Activated naive CD4-positive, alpha-beta T cell treated with anti-CD3 and anti-CD28 coated beads for 36 hours (primary cell): ENCODE data around the gene UBAP2L. TPM values are rescaled to one million over a fixed set of nuclear protein-coding genes. Genes with fewer than 3 reads are reported as not detected.

Source experiments
- CTCF ChIA-PET: fragments of 350-600 bp; sonication (Branson Sonifier 250); formaldehyde crosslinking; loops from one replicate; lab custom pipeline; 2021; ENCODE audit warnings: antibody characterized with exemption; lab: Charles Lee
- DNase-seq: peaks from one replicate; pipeline ENCODE4 v3.0.0-alpha.2; 2020
- H3K27ac Mint-ChIP-seq: one replicate; pipeline ENCODE4 v1.8.0; 2021; ENCODE audit warnings: mild to moderate bottlenecking, mixed read lengths
- H3K27me3 Mint-ChIP-seq: one replicate; pipeline ENCODE4 v1.8.0; 2021; ENCODE audit warnings: low read depth, mixed read lengths
- H3K36me3 Mint-ChIP-seq: one replicate; pipeline ENCODE4 v1.8.0; 2021; ENCODE audit warnings: low read depth, mixed read lengths
- H3K4me1 Mint-ChIP-seq: one replicate; pipeline ENCODE4 v1.8.0; 2021; ENCODE audit warnings: low read depth, mixed read lengths
- H3K4me3 Mint-ChIP-seq: one replicate; pipeline ENCODE4 v1.8.0; 2021; ENCODE audit warnings: mild to moderate bottlenecking, moderate library complexity, mixed read lengths
- H3K9me3 Mint-ChIP-seq: one replicate; pipeline ENCODE4 v1.8.0; 2021; ENCODE audit warnings: mixed read lengths
- intact Hi-C: fragments of 100-400 bp; cut with micrococcal nuclease; formaldehyde crosslinking; loops from one replicate; pipeline ENCODE4 v1.15.1; 2023
- total RNA-seq, 2 experiments: library from RNA; stranded (reverse); gene quantifications; one replicate each; pipeline ENCODE4 v1.2.3, GENCODE V29; 2021

UBAP2L gene
- total RNA-seq, result 100 to 1,000 TPM; 154 to 164 TPM

DNA sequence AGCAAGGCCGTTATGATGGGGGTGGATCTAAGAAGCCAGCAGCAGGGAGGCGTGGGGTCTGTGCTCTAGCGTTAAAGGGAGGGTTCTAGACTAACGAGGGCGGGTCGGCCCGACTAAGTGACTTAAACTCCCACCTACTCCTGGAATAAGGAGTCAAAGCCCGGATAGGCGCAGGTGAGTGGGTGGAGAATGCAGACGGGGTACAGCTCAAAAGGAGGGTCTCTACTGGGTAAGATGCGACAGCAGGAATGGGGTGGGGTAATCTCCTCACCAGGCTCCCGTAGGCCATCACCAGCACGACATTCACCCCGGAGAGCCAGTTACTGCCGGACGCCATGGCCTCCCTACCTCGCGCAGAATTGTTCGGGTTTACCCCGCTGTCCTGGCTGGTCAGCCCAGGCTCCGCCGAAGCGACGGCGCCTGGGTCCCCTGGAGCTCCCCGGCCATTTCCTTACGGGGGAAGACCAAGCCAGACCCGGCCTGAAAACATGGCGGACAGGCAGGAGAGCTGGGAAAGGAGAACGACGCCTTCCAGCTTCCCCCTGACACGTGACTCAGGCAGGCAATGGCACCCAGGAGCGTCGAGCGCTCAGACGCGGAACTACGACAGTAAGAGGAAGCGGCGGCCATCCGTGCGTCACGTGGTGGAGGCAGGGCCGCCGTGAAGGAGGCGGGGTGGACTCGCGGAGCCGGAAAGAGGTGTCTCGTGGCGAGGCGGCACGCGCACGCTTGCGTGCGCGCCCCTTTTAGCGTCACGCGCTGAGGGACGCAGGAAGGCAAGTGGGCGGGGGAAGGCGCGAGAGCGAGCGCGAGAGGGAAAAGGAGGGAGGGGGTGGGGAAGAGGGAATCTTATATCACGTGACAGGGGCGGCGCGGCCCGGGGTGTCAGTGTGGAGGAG lies at the start of gene UBAP2L:
Gene UBAP2L (plus strand): TSS at position 885 of the 899 bp plus-strand sequence. CDS start 4,169 bp downstream, outside the sequence.
- no peaks in the 10 kb centered on the region for H3K27me3 Mint-ChIP-seq
- H3K4me3 Mint-ChIP-seq, result peak within 1 kb of the TSS; percentile 96
- intact Hi-C loops, result loop anchor here (1.0 to 2.0 kb wide), 10 partner anchors 38 to 438 kb away; partner anchors contain the start of genes HAX1, RPS27 and SLC39A1
- peaks cover 6% of the 10 kb centered on the region for H3K9me3 Mint-ChIP-seq
- peak; percentile 99 for DNase-seq
- H3K4me1 Mint-ChIP-seq, result peaks cover 72% of the 10 kb centered on the region
- CTCF ChIA-PET, result interaction anchor here (0.6 to 1.0 kb wide), 6 partner anchors 10 to 515 kb away, joined by 3 to 4 read pairs (median 3); no protein-coding TSS in a partner anchor
- H3K36me3 Mint-ChIP-seq, result peaks cover 55% of the 10 kb centered on the region
- peak within 1 kb of the TSS; percentile 98 for H3K27ac Mint-ChIP-seq

GRCh38 chr1:154171223-154171583 lies 49.6 kb upstream of the UBAP2L start:
- no peaks in the 10 kb centered on the region for H3K27me3 Mint-ChIP-seq
- H3K9me3 Mint-ChIP-seq, result no peaks in the 10 kb centered on the region
- H3K4me1 Mint-ChIP-seq, result peaks cover 51% of the 10 kb centered on the region
- CTCF ChIA-PET, result interaction anchor here (0.8 to 1.5 kb wide), 3 partner anchors 12 to 28 kb away, joined by 3 read pairs; no protein-coding TSS in a partner anchor
- intact Hi-C loops, result loop anchor here (1.0 kb wide), 1 partner anchor 11 kb away; no protein-coding TSS in a partner anchor
- DNase-seq, result no peak
- peaks cover 67% of the 10 kb centered on the region for H3K36me3 Mint-ChIP-seq
- no peak overlapping the region for H3K4me3 Mint-ChIP-seq
- peak overlapping the region; percentile 80 for H3K27ac Mint-ChIP-seq

GRCh38 chr1:154171880-154172279 lies 48.9 kb upstream of the UBAP2L start:
- intact Hi-C loops, result loop anchor here (1.0 kb wide), 1 partner anchor 10 kb away; no protein-coding TSS in a partner anchor
- H3K4me3 Mint-ChIP-seq, result no peak overlapping the region
- H3K27ac Mint-ChIP-seq, result peak overlapping the region; percentile 62
- peaks cover 56% of the 10 kb centered on the region for H3K4me1 Mint-ChIP-seq
- CTCF ChIA-PET, result interaction anchor here (0.5 to 1.5 kb wide), 2 partner anchors 27 to 108 kb away, joined by 3 read pairs; no protein-coding TSS in a partner anchor
- DNase-seq, result no peak
- H3K9me3 Mint-ChIP-seq, result no peaks in the 10 kb centered on the region
- no peaks in the 10 kb centered on the region for H3K27me3 Mint-ChIP-seq
- H3K36me3 Mint-ChIP-seq, result peaks cover 66% of the 10 kb centered on the region

DNA sequence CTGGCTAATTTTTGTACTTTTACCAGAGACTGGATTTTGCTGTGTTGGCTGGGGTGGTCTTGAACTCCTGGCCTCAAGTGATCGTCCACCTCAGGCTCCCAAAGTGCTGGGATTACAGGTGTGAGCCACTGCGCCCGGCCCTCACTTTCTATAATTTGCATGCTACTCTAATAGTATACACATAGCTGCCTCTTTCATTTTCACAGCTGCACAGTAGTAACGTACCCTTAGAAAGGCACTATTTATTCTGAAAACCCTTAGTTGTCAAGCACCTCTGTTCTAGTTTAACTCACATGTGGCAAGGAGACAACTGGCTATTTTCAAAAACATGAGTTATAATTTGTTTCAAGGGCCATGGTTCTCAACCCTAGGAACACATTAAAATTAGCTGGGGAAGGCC lies 46.1 kb upstream of the UBAP2L start:
- intact Hi-C loops, result no loop called here
- no peak overlapping the region for H3K27ac Mint-ChIP-seq
- CTCF ChIA-PET, result no interaction called here
- no peaks in the 10 kb centered on the region for H3K27me3 Mint-ChIP-seq
- no peaks in the 10 kb centered on the region for H3K9me3 Mint-ChIP-seq
- peaks cover 66% of the 10 kb centered on the region for H3K36me3 Mint-ChIP-seq
- no peak overlapping the region for H3K4me3 Mint-ChIP-seq
- DNase-seq, result no peak
- H3K4me1 Mint-ChIP-seq, result peaks cover 77% of the 10 kb centered on the region

DNA sequence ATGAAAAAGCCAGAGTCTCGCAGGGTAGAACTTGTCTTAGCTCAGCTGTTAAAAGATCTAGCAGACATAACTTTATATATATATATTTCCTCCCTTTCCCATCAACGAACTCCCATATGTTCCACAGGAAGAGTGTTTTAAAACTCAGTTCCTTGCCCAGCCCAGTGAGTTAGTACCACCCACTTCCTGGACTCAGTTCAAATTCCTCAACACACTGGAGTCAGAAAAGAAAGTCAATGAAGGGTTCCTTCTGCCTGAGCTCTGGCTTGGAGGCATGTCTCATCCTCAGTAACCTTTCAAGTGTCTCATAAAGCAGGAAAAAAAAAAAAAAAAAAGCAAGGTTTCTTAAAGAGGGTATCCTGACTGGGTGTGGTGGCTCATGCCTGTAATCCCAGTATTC lies 44.4 kb upstream of the UBAP2L start:
- Mint-ChIP-seq H3K27ac (peak overlapping the region; percentile 52), H3K4me1 (peaks cover 76% of the 10 kb centered on the region), H3K27me3 (no peaks in the 10 kb centered on the region), H3K36me3 (peaks cover 63% of the 10 kb centered on the region), H3K4me3 (no peak overlapping the region), H3K9me3 (no peaks in the 10 kb centered on the region)
- CTCF ChIA-PET, result interaction anchor here (0.6 to 1.1 kb wide), 3 partner anchors 15 to 1167 kb away, joined by 3 to 4 read pairs (median 3); no protein-coding TSS in a partner anchor
- DNase-seq, result no peak
- intact Hi-C loops, result no loop called here

GRCh38 chr1:154178013-154178412 lies 42.7 kb upstream of the UBAP2L start:
- H3K27ac Mint-ChIP-seq, result peak overlapping the region; percentile 90

GRCh38 chr1:154178911-154179811 lies 41.6 kb upstream of the UBAP2L start:
- Mint-ChIP-seq H3K27me3 (no peaks in the 10 kb centered on the region), H3K36me3 (peaks cover 59% of the 10 kb centered on the region), H3K4me3 (peak overlapping the region; percentile 25), H3K27ac (peak overlapping the region; percentile 90), H3K9me3 (no peaks in the 10 kb centered on the region), H3K4me1 (peaks cover 63% of the 10 kb centered on the region)
- CTCF ChIA-PET, result interaction anchor here (0.6 to 1.5 kb wide), 4 partner anchors 19 to 105 kb away, joined by 3 to 5 read pairs (median 4); no protein-coding TSS in a partner anchor
- intact Hi-C loops, result no loop called here
- DNase-seq, result no peak

More at GRCh38 chr1:154178013-154178412, 42.7 kb upstream of the UBAP2L start:
- peaks cover 59% of the 10 kb centered on the region for H3K36me3 Mint-ChIP-seq
- H3K4me1 Mint-ChIP-seq, result peaks cover 64% of the 10 kb centered on the region
- peak; percentile 36 for DNase-seq
- CTCF ChIA-PET, result interaction anchor here (1.2 to 1.5 kb wide), 2 partner anchors 18 to 23 kb away, joined by 3 to 5 read pairs; no protein-coding TSS in a partner anchor
- intact Hi-C loops, result no loop called here
- no peaks in the 10 kb centered on the region for H3K9me3 Mint-ChIP-seq
- H3K4me3 Mint-ChIP-seq, result peak overlapping the region; percentile 45
- H3K27me3 Mint-ChIP-seq, result no peaks in the 10 kb centered on the region

DNA sequence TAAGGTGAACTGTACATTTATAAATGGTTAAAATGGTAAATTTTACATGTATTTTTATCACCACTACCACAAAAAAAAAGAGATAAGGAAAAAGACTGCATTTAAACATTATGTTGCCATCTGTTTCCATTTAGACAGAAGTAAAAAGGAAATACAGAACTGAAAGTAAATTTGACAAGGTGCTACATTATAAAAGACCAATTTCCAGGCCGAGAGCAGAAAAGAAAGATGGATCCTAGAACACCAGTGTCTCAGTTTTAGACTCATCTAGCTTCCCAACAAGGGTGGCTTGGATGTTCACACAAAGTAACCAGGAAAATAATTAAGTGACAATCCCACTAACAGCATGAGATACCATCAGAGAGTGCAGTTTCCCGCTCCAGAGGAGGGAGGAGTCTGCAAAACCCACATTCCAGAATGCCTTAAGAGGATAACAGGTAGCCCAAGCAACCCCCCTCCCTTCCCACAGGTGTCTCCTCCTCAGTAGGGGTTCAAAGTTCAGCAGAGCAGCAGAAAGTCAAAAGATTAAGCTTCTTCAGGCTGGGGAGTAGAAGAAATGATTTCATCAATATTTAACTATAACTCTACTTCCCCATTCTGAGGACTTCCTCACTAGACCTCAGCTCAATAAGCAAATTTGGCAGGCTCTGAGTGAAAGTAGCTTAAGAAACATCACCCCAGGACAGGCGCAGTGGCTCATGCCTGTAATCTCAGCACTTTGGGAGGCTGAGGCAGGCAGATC lies 40.6 kb upstream of the UBAP2L start:
- peak overlapping the region; percentile 90 for H3K27ac Mint-ChIP-seq
- H3K4me1 Mint-ChIP-seq, result peaks cover 63% of the 10 kb centered on the region
- CTCF ChIA-PET, result interaction anchor here (0.6 to 1.8 kb wide), 3 partner anchors 19 to 104 kb away, joined by 4 to 5 read pairs (median 4); no protein-coding TSS in a partner anchor
- no peaks in the 10 kb centered on the region for H3K9me3 Mint-ChIP-seq
- no peaks in the 10 kb centered on the region for H3K27me3 Mint-ChIP-seq
- intact Hi-C loops, result loop anchor here (5.0 kb wide), 2 partner anchors 33 to 377 kb away; partner anchors contain the start of gene UBE2Q1
- DNase-seq, result peak; percentile 16
- H3K4me3 Mint-ChIP-seq, result peak overlapping the region; percentile 61
- H3K36me3 Mint-ChIP-seq, result peaks cover 55% of the 10 kb centered on the region

GRCh38 chr1:154181944-154182343 lies 38.8 kb upstream of the UBAP2L start:
- H3K36me3 Mint-ChIP-seq, result peaks cover 44% of the 10 kb centered on the region
- no peaks in the 10 kb centered on the region for H3K27me3 Mint-ChIP-seq
- intact Hi-C loops, result loop anchor here (1.0 to 5.0 kb wide), 10 partner anchors 11 to 511 kb away; partner anchors contain the start of genes HAX1, RPS27, UBAP2L and UBE2Q1
- H3K27ac Mint-ChIP-seq, result peak overlapping the region; percentile 99
- DNase-seq, result no peak
- CTCF ChIA-PET, result interaction anchor here (0.5 to 1.8 kb wide), 5 partner anchors 16 to 154 kb away, joined by 3 to 6 read pairs (median 4); no protein-coding TSS in a partner anchor
- peak overlapping the region; percentile 100 for H3K4me3 Mint-ChIP-seq
- no peaks in the 10 kb centered on the region for H3K9me3 Mint-ChIP-seq
- peaks cover 52% of the 10 kb centered on the region for H3K4me1 Mint-ChIP-seq

DNA sequence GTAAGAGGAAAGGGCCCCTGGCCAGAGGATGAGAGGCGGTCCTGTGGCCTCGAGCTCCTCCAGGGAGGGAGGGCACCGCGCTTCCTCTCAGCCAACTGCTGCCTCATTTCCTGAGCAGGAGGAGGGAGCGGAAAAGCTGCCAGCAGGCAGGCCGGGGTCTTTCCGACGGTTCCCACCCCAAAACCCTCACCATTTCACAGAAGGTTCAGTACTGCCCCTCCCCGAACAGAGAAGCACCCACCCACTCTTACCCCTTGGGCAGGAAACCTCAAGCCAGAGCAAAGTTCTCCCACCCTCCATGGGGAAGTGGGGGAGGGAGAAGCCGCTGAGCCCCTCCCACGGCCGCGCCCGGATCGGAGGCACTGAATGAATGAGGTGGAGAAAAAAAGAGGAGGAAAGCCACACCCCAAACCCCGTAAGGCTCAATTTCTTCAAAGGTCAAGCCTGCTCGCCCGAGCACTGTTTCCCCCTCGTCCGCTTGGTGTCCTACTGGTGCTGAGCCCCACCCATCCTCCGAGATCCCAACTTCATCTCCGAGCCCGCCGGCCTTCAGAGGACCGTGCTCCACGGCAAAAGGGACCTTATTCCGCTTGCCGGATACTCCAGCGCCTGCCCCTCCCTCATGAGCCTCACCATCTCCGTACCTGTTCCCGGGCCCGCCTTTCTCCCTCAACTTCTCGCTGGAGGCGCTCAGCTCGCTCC lies 38.3 kb upstream of the UBAP2L start:
- peak; percentile 89 for DNase-seq
- H3K27ac Mint-ChIP-seq, result peak overlapping the region; percentile 99
- no peaks in the 10 kb centered on the region for H3K9me3 Mint-ChIP-seq
- CTCF ChIA-PET, result interaction anchor here (0.5 to 1.6 kb wide), 4 partner anchors 15 to 153 kb away, joined by 3 to 6 read pairs (median 4); no protein-coding TSS in a partner anchor
- H3K4me1 Mint-ChIP-seq, result peaks cover 46% of the 10 kb centered on the region
- intact Hi-C loops, result loop anchor here (1.0 to 5.0 kb wide), 10 partner anchors 11 to 511 kb away; partner anchors contain the start of genes HAX1, RPS27, UBAP2L and UBE2Q1
- H3K4me3 Mint-ChIP-seq, result peak overlapping the region; percentile 100
- no peaks in the 10 kb centered on the region for H3K27me3 Mint-ChIP-seq
- H3K36me3 Mint-ChIP-seq, result peaks cover 38% of the 10 kb centered on the region
